Body of pancreas (tissue), 4 donors: ENCODE results near the gene SRPK1.

Source experiments
- CTCF ChIP-seq, 7 experiments: fragments of 450-650 bp in 4 of 7; fragments of 200-600 bp in 3 of 7; sonication (generic) in 3 of 7; IDR thresholded peaks; one replicate each; pipeline ENCODE4 v1.5.1; 2016 to 2019; ENCODE audit warnings: antibody characterized with exemption in 7 of 7
- POLR2A ChIP-seq, 3 donors: fragments of 450-650 bp; IDR thresholded peaks; one replicate each; pipeline ENCODE4 v1.6.1; 2016; ENCODE audit warnings: antibody characterized with exemption in 3 of 3, mild to moderate bottlenecking in 2 of 3

- TF ChIP-seq CTCF (IDR thresholded peaks at IDR 0.05) (no peak), POLR2A (IDR thresholded peaks at IDR 0.05) (no peak)
Measured at GRCh38 chr6:35897486-35897885, 23.4 kb downstream of the SRPK1 start.
